NK-92 (cell line): ENCODE data around the gene OASL.

Experiments
- DNase-seq: peaks from one replicate; lab custom pipeline; 2025; ENCODE audit not compliant: unreplicated experiment; lab: John Stamatoyannopoulos, UW

The OASL gene

GRCh38 chr12:121015825-121016766 lies 22.9 kb downstream of the OASL start, which contains the start of gene C12orf43:
C12orf43 (minus strand) TSS chr12:121016487; CDS start chr12:121016474, 13 bp downstream.
- DNase-seq: peak; percentile 38

DNA sequence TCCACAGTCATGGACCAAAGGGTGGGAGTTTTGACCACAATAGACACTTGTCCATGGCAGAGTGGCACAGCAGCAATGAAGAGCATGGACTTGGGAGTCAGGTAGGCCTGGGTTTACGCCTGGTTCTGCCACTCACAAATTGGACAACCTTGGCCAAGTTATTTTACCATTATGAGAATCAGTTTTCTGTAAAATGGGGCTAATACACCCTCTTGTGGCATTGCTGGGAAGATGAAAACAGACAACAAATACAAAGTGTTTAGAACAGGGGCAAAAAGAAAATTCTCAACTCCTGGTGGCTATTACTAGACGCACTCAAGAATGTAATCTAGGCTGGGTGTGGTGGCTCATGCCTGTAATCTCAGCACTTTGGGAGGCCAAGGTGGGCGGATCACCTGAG lies 25.3 kb downstream of the OASL start:
- DNase-seq: no peak

GRCh38 chr12:121011820-121012219 lies 27.2 kb downstream of the OASL start:
- no peak for DNase-seq

- DNase-seq: no peak
Observed at GRCh38 chr12:121010860-121011259, 28.2 kb downstream of the OASL start.

DNA sequence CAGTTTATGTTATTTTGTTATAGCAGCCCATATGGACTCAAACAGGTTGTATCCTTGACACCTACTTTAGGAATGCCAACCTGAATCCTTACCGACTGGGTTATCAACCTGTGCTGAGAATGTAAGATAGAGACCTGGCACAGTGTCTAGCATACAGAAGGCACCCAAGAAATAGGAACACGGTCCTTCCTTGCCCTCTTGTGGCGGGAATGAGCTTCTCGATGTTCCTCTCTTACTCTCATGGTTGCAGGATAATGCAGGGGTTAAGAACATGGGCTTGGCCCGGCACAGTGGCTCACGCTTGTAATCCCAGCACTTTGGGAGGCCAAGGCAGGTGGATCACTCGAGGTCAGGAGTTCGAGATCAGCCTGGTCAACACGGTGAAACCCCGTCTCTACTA lies 29.3 kb downstream of the OASL start:
- DNase-seq: no peak

GRCh38 chr12:121008347-121009098 lies 30.5 kb downstream of the OASL start:
- DNase-seq: no peak

DNA sequence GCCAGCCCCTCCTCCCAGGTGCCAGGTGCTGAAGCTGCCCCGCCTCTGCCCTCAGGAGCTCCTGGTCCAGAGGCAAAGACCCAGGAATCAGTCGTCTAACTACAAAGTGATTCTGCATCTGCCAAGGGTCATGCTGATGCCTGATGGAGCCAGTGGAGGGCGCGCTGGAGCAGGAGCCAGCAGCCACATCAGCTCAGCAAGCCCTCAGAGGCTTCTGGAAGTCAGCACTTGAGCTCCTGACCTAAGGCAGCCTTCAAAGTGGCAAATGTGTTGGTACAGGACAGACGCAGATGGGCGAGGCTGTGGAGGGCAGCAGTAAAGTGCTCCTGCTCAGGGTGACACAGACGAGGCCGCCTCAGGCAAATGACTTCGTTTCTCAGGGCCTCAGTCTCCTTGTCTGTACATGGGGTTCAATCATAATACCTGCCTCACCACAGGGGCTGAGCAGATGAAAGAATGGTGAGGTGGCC lies 33.7 kb downstream of the OASL start:
- no peak for DNase-seq

- DNase-seq: no peak
Observed at GRCh38 chr12:121004253-121004815, 34.7 kb downstream of the OASL start.

- DNase-seq: no peak
Observed at GRCh38 chr12:121003650-121004049, 35.4 kb downstream of the OASL start.

GRCh38 chr12:121001841-121002483 lies 37.1 kb downstream of the OASL start:
- DNase-seq: no peak

DNA sequence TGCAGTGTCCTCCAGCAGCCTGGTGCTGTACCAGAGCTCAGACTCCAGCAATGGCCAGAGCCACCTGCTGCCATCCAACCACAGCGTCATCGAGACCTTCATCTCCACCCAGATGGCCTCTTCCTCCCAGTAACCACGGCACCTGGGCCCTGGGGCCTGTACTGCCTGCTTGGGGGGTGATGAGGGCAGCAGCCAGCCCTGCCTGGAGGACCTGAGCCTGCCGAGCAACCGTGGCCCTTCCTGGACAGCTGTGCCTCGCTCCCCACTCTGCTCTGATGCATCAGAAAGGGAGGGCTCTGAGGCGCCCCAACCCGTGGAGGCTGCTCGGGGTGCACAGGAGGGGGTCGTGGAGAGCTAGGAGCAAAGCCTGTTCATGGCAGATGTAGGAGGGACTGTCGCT lies 38.0 kb downstream of the OASL start:
- no peak for DNase-seq

DNA sequence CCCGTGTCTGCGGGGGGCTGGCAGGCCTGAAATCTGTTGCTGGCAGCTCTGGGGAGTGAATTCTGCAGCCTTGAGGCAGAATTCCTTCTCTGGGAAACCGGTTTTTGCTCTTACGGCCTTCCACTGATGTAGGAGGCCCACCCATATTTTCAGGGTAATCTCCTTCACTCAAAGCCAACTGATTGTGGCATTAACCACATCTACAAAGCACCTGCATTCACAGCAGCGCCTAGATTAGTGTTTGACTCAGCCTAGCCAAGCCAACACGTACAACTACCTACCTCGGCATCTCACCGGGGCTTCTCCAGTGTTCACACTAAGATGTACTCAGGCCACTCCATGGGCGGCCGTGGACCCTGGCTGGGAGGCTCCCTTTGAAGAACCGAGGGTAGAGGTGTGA lies 38.5 kb downstream of the OASL start:
- DNase-seq: no peak

DNA sequence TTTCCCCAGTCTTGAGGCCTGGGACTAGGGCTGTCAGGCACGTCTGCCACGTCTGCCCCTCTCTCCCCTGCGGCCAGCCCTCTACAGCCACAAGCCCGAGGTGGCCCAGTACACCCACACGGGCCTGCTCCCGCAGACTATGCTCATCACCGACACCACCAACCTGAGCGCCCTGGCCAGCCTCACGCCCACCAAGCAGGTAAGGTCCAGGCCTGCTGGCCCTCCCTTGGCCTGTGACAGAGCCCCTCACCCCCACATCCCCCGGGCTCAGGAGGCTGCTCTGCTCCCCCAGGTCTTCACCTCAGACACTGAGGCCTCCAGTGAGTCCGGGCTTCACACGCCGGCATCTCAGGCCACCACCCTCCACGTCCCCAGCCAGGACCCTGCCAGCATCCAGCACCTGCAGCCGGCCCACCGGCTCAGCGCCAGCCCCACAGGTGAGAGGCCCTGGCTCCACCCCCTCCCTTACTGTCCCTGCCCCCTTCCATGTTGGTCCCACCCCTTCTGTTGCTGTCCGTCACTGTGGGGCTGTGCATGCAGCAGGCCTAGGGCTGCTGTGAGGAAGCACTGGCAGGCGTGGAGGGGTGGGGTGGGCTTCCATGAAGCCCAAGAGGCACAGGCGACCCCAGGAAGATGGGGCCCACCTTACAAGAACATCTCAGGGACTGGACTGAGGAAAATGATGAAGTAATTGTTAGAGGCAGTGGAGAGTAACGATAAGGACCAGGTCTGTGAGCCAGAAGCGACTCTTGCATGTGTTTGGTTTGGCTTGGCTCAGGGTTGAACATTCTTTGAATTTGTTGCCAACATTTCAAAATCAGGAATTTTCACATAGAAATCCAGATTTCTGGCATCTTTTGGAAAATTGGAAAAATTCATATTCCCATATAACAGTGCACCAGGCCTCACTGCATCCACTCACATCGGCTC lies 39.6 kb downstream of the OASL start:
- no peak for DNase-seq

DNA sequence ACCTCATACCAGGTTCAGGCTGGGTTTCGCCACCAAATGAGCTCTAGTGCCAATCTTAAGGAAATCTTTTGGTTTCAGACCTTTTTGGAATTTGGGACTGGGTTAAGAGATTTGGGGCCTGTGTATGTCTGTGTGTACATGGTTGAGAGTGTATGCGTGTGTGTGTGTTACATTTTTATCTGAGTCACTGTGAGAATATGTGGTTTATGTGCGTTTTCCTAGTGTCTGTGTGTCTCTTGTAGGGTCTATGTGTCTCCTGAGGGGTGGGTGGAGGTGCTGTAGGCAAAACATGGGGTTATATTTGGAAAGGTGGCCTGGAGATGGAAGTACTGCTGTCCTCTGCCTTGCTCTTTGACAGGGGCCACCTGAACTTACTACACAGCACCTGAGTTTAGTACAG lies 40.6 kb downstream of the OASL start:
- DNase-seq: no peak

DNA sequence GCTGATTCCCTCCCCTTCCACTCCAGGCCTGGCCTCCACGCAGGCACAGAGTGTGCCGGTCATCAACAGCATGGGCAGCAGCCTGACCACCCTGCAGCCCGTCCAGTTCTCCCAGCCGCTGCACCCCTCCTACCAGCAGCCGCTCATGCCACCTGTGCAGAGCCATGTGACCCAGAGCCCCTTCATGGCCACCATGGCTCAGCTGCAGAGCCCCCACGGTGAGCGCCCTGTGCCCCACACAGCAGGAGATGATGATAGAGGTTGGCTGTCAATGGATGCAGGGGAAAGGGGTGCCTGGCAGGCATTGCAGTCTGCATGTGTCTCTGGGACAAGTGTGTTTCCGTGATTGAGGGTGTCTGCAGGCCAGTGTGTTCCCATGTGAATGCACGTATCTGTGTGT lies 41.6 kb downstream of the OASL start:
- DNase-seq: no peak

DNA sequence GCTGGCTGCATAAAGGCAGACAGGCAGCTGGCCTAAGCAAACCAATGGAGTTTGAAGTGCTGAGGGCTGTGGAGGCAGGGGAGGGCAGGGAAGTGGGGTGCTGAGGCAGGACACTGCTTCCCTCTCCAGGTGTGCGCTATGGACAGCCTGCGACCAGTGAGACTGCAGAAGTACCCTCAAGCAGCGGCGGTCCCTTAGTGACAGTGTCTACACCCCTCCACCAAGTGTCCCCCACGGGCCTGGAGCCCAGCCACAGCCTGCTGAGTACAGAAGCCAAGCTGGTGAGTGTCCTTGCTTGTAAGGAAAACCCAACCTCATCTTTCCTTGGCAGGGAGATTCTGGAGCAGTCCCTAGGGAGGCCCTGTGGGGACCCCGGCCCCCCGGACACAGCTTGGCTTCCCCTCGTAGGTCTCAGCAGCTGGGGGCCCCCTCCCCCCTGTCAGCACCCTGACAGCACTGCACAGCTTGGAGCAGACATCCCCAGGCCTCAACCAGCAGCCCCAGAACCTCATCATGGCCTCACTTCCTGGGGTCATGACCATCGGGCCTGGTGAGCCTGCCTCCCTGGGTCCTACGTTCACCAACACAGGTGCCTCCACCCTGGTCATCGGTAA lies 42.8 kb downstream of the OASL start:
- DNase-seq: no peak

DNA sequence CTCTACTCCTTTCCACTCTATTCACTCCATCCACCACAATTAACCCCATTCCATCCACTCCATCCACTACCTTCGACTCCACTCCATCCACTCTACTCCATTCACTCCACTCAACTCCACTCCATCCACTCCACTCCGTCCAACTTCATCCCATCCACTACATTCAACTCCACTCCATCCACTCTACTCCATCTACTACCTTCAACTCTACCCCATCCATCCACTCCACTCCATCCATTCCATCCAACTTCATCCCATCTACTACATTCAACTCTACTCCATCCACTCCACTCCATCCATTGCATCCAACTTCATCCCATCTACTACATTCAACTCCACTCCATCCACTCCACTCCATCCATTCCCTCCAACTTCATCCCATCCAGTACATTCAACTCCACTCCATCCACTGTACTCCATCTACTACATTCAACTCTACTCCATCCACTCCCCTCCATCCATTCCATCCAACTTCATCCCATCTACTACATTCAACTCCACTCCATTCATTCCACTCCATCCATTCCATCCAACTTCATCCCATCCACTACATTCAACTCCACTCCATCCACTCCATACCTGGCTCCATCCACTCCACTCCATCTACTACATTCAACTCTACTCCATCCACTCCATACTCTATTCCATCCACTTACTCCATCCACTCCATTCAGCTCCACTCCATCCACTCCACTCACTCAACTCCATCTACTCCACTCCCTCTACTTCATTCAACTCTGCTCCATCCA lies 44.3 kb downstream of the OASL start:
- no peak for DNase-seq

GRCh38 chr12:120994059-120994458 lies 45.0 kb downstream of the OASL start:
- DNase-seq: no peak

DNA sequence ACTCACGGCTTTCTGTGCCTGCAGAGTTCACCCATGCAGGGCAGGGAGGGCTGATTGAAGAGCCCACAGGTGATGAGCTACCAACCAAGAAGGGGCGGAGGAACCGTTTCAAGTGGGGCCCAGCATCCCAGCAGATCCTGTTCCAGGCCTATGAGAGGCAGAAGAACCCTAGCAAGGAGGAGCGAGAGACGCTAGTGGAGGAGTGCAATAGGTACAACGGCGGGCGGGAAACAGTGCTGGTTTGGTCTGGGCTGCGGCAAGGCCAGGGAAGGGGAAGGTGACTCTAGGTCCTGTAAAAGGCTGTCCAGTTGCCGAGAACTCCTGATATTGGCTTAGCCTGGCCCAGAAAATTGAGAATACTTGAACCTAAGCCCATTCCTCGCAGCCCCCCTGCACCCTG lies 45.5 kb downstream of the OASL start:
- DNase-seq: no peak
